Astrocyte (in vitro differentiated cells and primary cell): Measurements from ENCODE around the gene SUPT6H. TPM values are rescaled to one million over a fixed set of nuclear protein-coding genes. Genes with fewer than 3 reads are reported as not detected.
A peak's percentile ranks its signal among the peaks of the same experiment; 100 is the strongest.

Experiments
- DNase-seq: peaks from one replicate; pipeline ENCODE4 v3.0.0-alpha.2; 2010; ENCODE audit warnings: low read depth
- FAIRE-seq: peaks from 2 replicates; lab custom pipeline; 2011; peaks lifted over from hg19 to GRCh38; lab: Jason Lieb, UNC
- H2AFZ ChIP-seq: 2 replicates; pipeline ENCODE4 v1.6.0; 2012; ENCODE audit warnings: low read depth, low read length, inconsistent platforms
- H3K27ac ChIP-seq: 2 replicates; pipeline ENCODE4 v1.5.1; 2011; ENCODE audit warnings: low read depth, low read length, inconsistent platforms
- H3K27me3 ChIP-seq: 2 replicates; pipeline ENCODE4 v1.6.0; 2011; ENCODE audit warnings: low read length, inconsistent platforms; ENCODE audit not compliant: insufficient read depth
- H3K36me3 ChIP-seq: 2 replicates; pipeline ENCODE4 v1.5.1; 2011; ENCODE audit warnings: low read length, inconsistent platforms; ENCODE audit not compliant: insufficient read depth
- H3K4me1 ChIP-seq: 2 replicates; pipeline ENCODE4 v1.5.1; 2011; ENCODE audit warnings: low read length, inconsistent platforms; ENCODE audit not compliant: insufficient read depth
- H3K4me2 ChIP-seq: 2 replicates; pipeline ENCODE4 v1.6.0; 2012; ENCODE audit warnings: low read length, inconsistent platforms
- H3K4me3 ChIP-seq: 2 replicates; pipeline ENCODE4 v1.5.1; 2011; ENCODE audit warnings: low read depth, mild to moderate bottlenecking, low read length, inconsistent platforms; ENCODE audit not compliant: insufficient read depth
- H3K79me2 ChIP-seq: 2 replicates; pipeline ENCODE4 v1.6.0; 2012; ENCODE audit warnings: mild to moderate bottlenecking, low read length, inconsistent platforms; ENCODE audit not compliant: insufficient read depth
- H3K9ac ChIP-seq: 2 replicates; pipeline ENCODE4 v1.6.0; 2012; ENCODE audit warnings: mild to moderate bottlenecking, low read length, inconsistent platforms
- H3K9me3 ChIP-seq: 2 replicates; pipeline ENCODE4 v1.5.1; 2012; ENCODE audit warnings: low read depth, mild to moderate bottlenecking, low read length, inconsistent platforms; ENCODE audit not compliant: insufficient read depth
- H4K20me1 ChIP-seq: 2 replicates; pipeline ENCODE4 v1.6.0; 2012; ENCODE audit warnings: low read length, inconsistent platforms; ENCODE audit not compliant: insufficient read depth
- H3K27ac Mint-ChIP-seq: one replicate; pipeline ENCODE4 v1.8.0; 2021; ENCODE audit warnings: mild to moderate bottlenecking, mixed read lengths; ENCODE audit not compliant: unreplicated experiment
- H3K27me3 Mint-ChIP-seq: one replicate; pipeline ENCODE4 v1.8.0; 2021; ENCODE audit warnings: low read depth, mixed read lengths; ENCODE audit not compliant: unreplicated experiment
- H3K36me3 Mint-ChIP-seq: one replicate; pipeline ENCODE4 v1.8.0; 2021; ENCODE audit warnings: low read depth, mixed read lengths; ENCODE audit not compliant: unreplicated experiment
- H3K4me1 Mint-ChIP-seq: one replicate; pipeline ENCODE4 v1.8.0; 2021; ENCODE audit warnings: low read depth, mixed read lengths; ENCODE audit not compliant: unreplicated experiment
- H3K4me3 Mint-ChIP-seq: one replicate; pipeline ENCODE4 v1.8.0; 2021; ENCODE audit warnings: mild to moderate bottlenecking, moderate library complexity, mixed read lengths; ENCODE audit not compliant: unreplicated experiment
- H3K9me3 Mint-ChIP-seq: one replicate; pipeline ENCODE4 v1.8.0; 2021; ENCODE audit warnings: mild to moderate bottlenecking, mixed read lengths; ENCODE audit not compliant: unreplicated experiment
- EZH2 ChIP-seq: IDR thresholded peaks from 2 replicates; pipeline ENCODE4 v1.6.1; 2012; ENCODE audit warnings: mild to moderate bottlenecking, low read length, inconsistent platforms; ENCODE audit not compliant: insufficient read depth
- total RNA-seq: library from RNA; stranded (reverse); gene quantifications from 2 replicates; pipeline ENCODE4 v1.2.1, GENCODE V29; 2021
- TF ChIP-seq, protein P1 (sequence below): IDR thresholded peaks from 2 replicates; pipeline ENCODE4 v1.5.1; 2011; ENCODE audit warnings: low read depth, mild to moderate bottlenecking, inconsistent platforms, low read length, moderate library complexity; ENCODE audit not compliant: insufficient read depth

Gene SUPT6H
- total RNA-seq, 1 donor from 2014 or later, result 95.9 TPM

DNA sequence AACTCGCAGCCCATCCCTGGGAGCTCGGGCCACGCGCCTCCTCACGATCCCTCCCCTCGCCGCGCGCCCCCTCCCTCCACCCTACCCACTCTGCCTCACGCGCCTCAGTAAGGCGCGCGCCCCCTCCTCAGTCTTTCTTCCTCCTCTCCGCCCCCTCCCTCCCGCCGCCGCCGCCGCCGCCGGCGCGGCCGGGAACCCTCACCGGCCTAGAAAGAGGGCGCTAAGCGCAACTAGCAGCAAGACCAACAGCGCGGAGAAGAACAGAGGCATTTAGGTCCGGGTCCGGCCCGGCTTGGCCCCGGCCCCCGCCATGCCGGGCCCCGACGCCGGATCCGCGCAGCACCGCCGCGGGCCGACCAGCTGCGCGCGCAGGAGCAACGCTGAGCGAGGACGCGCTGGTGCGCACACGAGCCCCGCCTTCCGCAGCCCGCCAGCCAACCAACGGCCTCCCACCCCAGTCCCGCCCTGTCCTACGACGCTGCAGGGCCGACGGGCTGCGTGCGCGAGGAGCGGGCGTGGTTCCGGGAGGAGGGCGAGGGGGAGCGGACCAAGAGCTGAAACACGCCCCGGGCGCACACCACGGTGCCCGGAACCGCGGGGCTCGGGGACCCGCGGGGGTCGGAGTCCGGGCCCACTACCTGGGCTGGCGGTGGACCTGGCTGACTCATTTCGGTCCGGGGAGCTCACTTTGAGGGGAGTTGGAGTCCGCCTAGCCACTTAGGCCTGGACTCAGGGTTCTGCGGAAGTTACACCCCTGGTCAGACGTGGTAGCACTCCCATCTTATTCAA lies 17.0 kb upstream of the SUPT6H start, which contains the start of gene BLTP2:
BLTP2 (minus strand) TSS at position 372 of the 789 bp plus-strand sequence; CDS start at position 270, 102 bp downstream.
- Mint-ChIP-seq H3K27ac (peak within 1 kb of the TSS; percentile 84), H3K36me3 (peaks cover 10% of the 10 kb centered on the region)

DNA sequence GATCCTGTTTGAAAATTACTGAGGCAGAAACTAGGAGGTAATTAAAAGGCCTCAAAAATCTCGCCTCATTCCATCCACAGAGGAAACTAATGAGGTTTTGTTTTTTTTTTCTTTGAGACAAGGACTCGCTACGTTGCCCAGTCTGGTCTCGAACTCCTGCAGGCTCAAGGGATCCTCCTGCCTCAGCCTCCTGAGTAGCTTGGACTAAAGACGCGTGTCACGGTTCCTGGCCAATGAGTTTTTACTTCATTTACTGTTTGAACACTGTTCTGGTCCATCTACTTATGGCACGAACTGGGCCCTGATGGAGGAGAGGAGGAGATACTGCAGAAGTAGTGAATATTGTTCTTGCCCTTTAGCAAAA lies 16.4 kb upstream of the SUPT6H start:
- DNase-seq, result no peak
- Histone ChIP-seq H2AFZ (peak overlapping the region; percentile 83), H4K20me1 (peaks cover 29% of the 10 kb centered on the region), H3K4me3 (peak overlapping the region; percentile 77), H3K9ac (peak overlapping the region; percentile 82), H3K27ac (peak overlapping the region; percentile 78), H3K36me3 (peaks cover 34% of the 10 kb centered on the region), H3K4me1 (peaks cover 12% of the 10 kb centered on the region), H3K9me3 (no peaks in the 10 kb centered on the region), H3K4me2 (peak overlapping the region; percentile 98), H3K79me2 (peaks cover 32% of the 10 kb centered on the region), H3K27me3 (no peaks in the 10 kb centered on the region)
- Mint-ChIP-seq H3K36me3 (peaks cover 7% of the 10 kb centered on the region), H3K4me3 (peak overlapping the region; percentile 77), H3K9me3 (no peaks in the 10 kb centered on the region), H3K27me3 (no peaks in the 10 kb centered on the region), H3K27ac (peak overlapping the region; percentile 75), H3K4me1 (peaks cover 12% of the 10 kb centered on the region)
- FAIRE-seq, result no peak
- TF ChIP-seq, protein P1, sequence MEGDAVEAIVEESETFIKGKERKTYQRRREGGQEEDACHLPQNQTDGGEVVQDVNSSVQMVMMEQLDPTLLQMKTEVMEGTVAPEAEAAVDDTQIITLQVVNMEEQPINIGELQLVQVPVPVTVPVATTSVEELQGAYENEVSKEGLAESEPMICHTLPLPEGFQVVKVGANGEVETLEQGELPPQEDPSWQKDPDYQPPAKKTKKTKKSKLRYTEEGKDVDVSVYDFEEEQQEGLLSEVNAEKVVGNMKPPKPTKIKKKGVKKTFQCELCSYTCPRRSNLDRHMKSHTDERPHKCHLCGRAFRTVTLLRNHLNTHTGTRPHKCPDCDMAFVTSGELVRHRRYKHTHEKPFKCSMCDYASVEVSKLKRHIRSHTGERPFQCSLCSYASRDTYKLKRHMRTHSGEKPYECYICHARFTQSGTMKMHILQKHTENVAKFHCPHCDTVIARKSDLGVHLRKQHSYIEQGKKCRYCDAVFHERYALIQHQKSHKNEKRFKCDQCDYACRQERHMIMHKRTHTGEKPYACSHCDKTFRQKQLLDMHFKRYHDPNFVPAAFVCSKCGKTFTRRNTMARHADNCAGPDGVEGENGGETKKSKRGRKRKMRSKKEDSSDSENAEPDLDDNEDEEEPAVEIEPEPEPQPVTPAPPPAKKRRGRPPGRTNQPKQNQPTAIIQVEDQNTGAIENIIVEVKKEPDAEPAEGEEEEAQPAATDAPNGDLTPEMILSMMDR, result no peak
- TF ChIP-seq EZH2, result no peak

More for the DNA sequence above, 17.0 kb upstream of the SUPT6H start, which contains the start of gene BLTP2:
- peaks cover 37% of the 10 kb centered on the region for H3K36me3 ChIP-seq
- TF ChIP-seq, protein P1, result no peak
- no peak for TF ChIP-seq EZH2
- peak; percentile 85 for DNase-seq
- no peaks in the 10 kb centered on the region for H3K27me3 ChIP-seq
- H3K9ac ChIP-seq, result peak within 1 kb of the TSS; percentile 82
- H2AFZ ChIP-seq, result peak within 1 kb of the TSS; percentile 83
- H3K4me2 ChIP-seq, result peak within 1 kb of the TSS; percentile 98
- peak within 1 kb of the TSS; percentile 78 for H3K27ac ChIP-seq
- H3K9me3 Mint-ChIP-seq, result no peaks in the 10 kb centered on the region
- no peaks in the 10 kb centered on the region for H3K27me3 Mint-ChIP-seq
- peaks cover 12% of the 10 kb centered on the region for H3K4me1 Mint-ChIP-seq
- no peaks in the 10 kb centered on the region for H3K9me3 ChIP-seq
- no peak for FAIRE-seq
- H3K4me3 ChIP-seq, result peak within 1 kb of the TSS; percentile 77
- peak within 1 kb of the TSS; percentile 93 for H3K4me3 Mint-ChIP-seq
- peaks cover 12% of the 10 kb centered on the region for H3K4me1 ChIP-seq
- H4K20me1 ChIP-seq, result peaks cover 29% of the 10 kb centered on the region
- H3K79me2 ChIP-seq, result peaks cover 35% of the 10 kb centered on the region
